Measurements from ENCODE around the gene PLEKHN1.

Gene PLEKHN1

GRCh38 chr1:966135-966703, at the start of gene PLEKHN1:
Gene PLEKHN1, plus strand, starts transcription at chr1:966482. Its CDS starts 50 bp downstream, at chr1:966532.
- no peaks in the 10 kb centered on the region for H3K4me1 ChIP-seq (ENCODE audit: control insufficient read depth, low read depth, low read length)
- H3K27ac ChIP-seq (ENCODE audit: low read length): no peak within 1 kb of the TSS

GRCh38 chr1:917076-917459, 49.2 kb upstream of the PLEKHN1 start:
- Histone ChIP-seq H3K9me3 (ENCODE audit: control insufficient read depth, low read depth, low read length) (no peaks in the 10 kb centered on the region), H3K36me3 (ENCODE audit: control insufficient read depth, low read depth, low read length) (no peaks in the 10 kb centered on the region), H3K27me3 (ENCODE audit: control insufficient read depth, insufficient read depth, low read length) (peaks cover 99% of the 10 kb centered on the region), H3K9ac (ENCODE audit: low read length) (no peak overlapping the region), H3K4me3 (ENCODE audit: low read length) (no peak overlapping the region), H3K4me1 (ENCODE audit: control insufficient read depth, low read depth, low read length) (peaks cover 5% of the 10 kb centered on the region), H3K27ac (ENCODE audit: low read length) (no peak overlapping the region)

More at GRCh38 chr1:966135-966703, at the start of gene PLEKHN1:
- Histone ChIP-seq H3K36me3 (ENCODE audit: control insufficient read depth, low read depth, low read length) (peaks cover 4% of the 10 kb centered on the region), H3K9me3 (ENCODE audit: control insufficient read depth, low read depth, low read length) (no peaks in the 10 kb centered on the region), H3K27me3 (ENCODE audit: control insufficient read depth, insufficient read depth, low read length) (peaks cover 67% of the 10 kb centered on the region), H3K4me3 (ENCODE audit: low read length) (peak within 1 kb of the TSS; percentile 53), H3K9ac (ENCODE audit: low read length) (no peak within 1 kb of the TSS)

GRCh38 chr1:917466-918091, 48.7 kb upstream of the PLEKHN1 start:
- Histone ChIP-seq H3K27ac (ENCODE audit: low read length) (no peak overlapping the region), H3K36me3 (ENCODE audit: control insufficient read depth, low read depth, low read length) (no peaks in the 10 kb centered on the region), H3K9me3 (ENCODE audit: control insufficient read depth, low read depth, low read length) (no peaks in the 10 kb centered on the region), H3K4me1 (ENCODE audit: control insufficient read depth, low read depth, low read length) (peaks cover 5% of the 10 kb centered on the region), H3K27me3 (ENCODE audit: control insufficient read depth, insufficient read depth, low read length) (peaks cover 99% of the 10 kb centered on the region), H3K9ac (ENCODE audit: low read length) (no peak overlapping the region), H3K4me3 (ENCODE audit: low read length) (no peak overlapping the region)

- no peak overlapping the region for H3K4me3 ChIP-seq (ENCODE audit: low read length)
- H3K4me1 ChIP-seq (ENCODE audit: control insufficient read depth, low read depth, low read length): peaks cover 5% of the 10 kb centered on the region
- no peaks in the 10 kb centered on the region for H3K9me3 ChIP-seq (ENCODE audit: control insufficient read depth, low read depth, low read length)
- H3K27me3 ChIP-seq (ENCODE audit: control insufficient read depth, insufficient read depth, low read length): peaks cover 99% of the 10 kb centered on the region
- H3K27ac ChIP-seq (ENCODE audit: low read length): no peak overlapping the region
- no peak overlapping the region for H3K9ac ChIP-seq (ENCODE audit: low read length)
- H3K36me3 ChIP-seq (ENCODE audit: control insufficient read depth, low read depth, low read length): no peaks in the 10 kb centered on the region
These were observed 47.9 kb upstream of the PLEKHN1 start for GRCh38 chr1:918353-918752.

GRCh38 chr1:918843-919242, 47.4 kb upstream of the PLEKHN1 start:
- Histone ChIP-seq H3K27me3 (ENCODE audit: control insufficient read depth, insufficient read depth, low read length) (peaks cover 99% of the 10 kb centered on the region), H3K27ac (ENCODE audit: low read length) (no peak overlapping the region), H3K4me1 (ENCODE audit: control insufficient read depth, low read depth, low read length) (peaks cover 5% of the 10 kb centered on the region), H3K36me3 (ENCODE audit: control insufficient read depth, low read depth, low read length) (no peaks in the 10 kb centered on the region), H3K9me3 (ENCODE audit: control insufficient read depth, low read depth, low read length) (no peaks in the 10 kb centered on the region), H3K4me3 (ENCODE audit: low read length) (no peak overlapping the region), H3K9ac (ENCODE audit: low read length) (no peak overlapping the region)

GRCh38 chr1:919271-919872, 46.9 kb upstream of the PLEKHN1 start:
- Histone ChIP-seq H3K4me1 (ENCODE audit: control insufficient read depth, low read depth, low read length) (peaks cover 5% of the 10 kb centered on the region), H3K36me3 (ENCODE audit: control insufficient read depth, low read depth, low read length) (no peaks in the 10 kb centered on the region), H3K9me3 (ENCODE audit: control insufficient read depth, low read depth, low read length) (no peaks in the 10 kb centered on the region), H3K4me3 (ENCODE audit: low read length) (no peak overlapping the region), H3K27me3 (ENCODE audit: control insufficient read depth, insufficient read depth, low read length) (peaks cover 99% of the 10 kb centered on the region), H3K27ac (ENCODE audit: low read length) (no peak overlapping the region), H3K9ac (ENCODE audit: low read length) (no peak overlapping the region)

- Histone ChIP-seq H3K4me3 (ENCODE audit: low read length) (no peak overlapping the region), H3K9ac (ENCODE audit: low read length) (no peak overlapping the region), H3K9me3 (ENCODE audit: control insufficient read depth, low read depth, low read length) (no peaks in the 10 kb centered on the region), H3K27me3 (ENCODE audit: control insufficient read depth, insufficient read depth, low read length) (peaks cover 100% of the 10 kb centered on the region), H3K36me3 (ENCODE audit: control insufficient read depth, low read depth, low read length) (no peaks in the 10 kb centered on the region), H3K27ac (ENCODE audit: low read length) (no peak overlapping the region), H3K4me1 (ENCODE audit: control insufficient read depth, low read depth, low read length) (peaks cover 5% of the 10 kb centered on the region)
These were observed 46.3 kb upstream of the PLEKHN1 start for GRCh38 chr1:920010-920409.

GRCh38 chr1:920521-920920, 45.8 kb upstream of the PLEKHN1 start:
- Histone ChIP-seq H3K9me3 (ENCODE audit: control insufficient read depth, low read depth, low read length) (no peaks in the 10 kb centered on the region), H3K27me3 (ENCODE audit: control insufficient read depth, insufficient read depth, low read length) (peaks cover 100% of the 10 kb centered on the region), H3K4me1 (ENCODE audit: control insufficient read depth, low read depth, low read length) (peaks cover 5% of the 10 kb centered on the region), H3K36me3 (ENCODE audit: control insufficient read depth, low read depth, low read length) (no peaks in the 10 kb centered on the region), H3K27ac (ENCODE audit: low read length) (no peak overlapping the region), H3K9ac (ENCODE audit: low read length) (no peak overlapping the region), H3K4me3 (ENCODE audit: low read length) (no peak overlapping the region)

- no peaks in the 10 kb centered on the region for H3K9me3 ChIP-seq (ENCODE audit: control insufficient read depth, low read depth, low read length)
- peaks cover 5% of the 10 kb centered on the region for H3K4me1 ChIP-seq (ENCODE audit: control insufficient read depth, low read depth, low read length)
- no peak overlapping the region for H3K27ac ChIP-seq (ENCODE audit: low read length)
- no peaks in the 10 kb centered on the region for H3K36me3 ChIP-seq (ENCODE audit: control insufficient read depth, low read depth, low read length)
- no peak overlapping the region for H3K4me3 ChIP-seq (ENCODE audit: low read length)
- no peak overlapping the region for H3K9ac ChIP-seq (ENCODE audit: low read length)
- H3K27me3 ChIP-seq (ENCODE audit: control insufficient read depth, insufficient read depth, low read length): peaks cover 100% of the 10 kb centered on the region
These were observed 45.1 kb upstream of the PLEKHN1 start for GRCh38 chr1:921011-921837.

- Histone ChIP-seq H3K4me1 (ENCODE audit: control insufficient read depth, low read depth, low read length) (peaks cover 5% of the 10 kb centered on the region), H3K36me3 (ENCODE audit: control insufficient read depth, low read depth, low read length) (no peaks in the 10 kb centered on the region), H3K4me3 (ENCODE audit: low read length) (peak within 1 kb of the TSS; percentile 35), H3K9me3 (ENCODE audit: control insufficient read depth, low read depth, low read length) (no peaks in the 10 kb centered on the region), H3K27me3 (ENCODE audit: control insufficient read depth, insufficient read depth, low read length) (peaks cover 100% of the 10 kb centered on the region), H3K27ac (ENCODE audit: low read length) (no peak within 1 kb of the TSS), H3K9ac (ENCODE audit: low read length) (no peak within 1 kb of the TSS)
These were observed 42.9 kb upstream of the PLEKHN1 start, which contains the start of gene SAMD11 for GRCh38 chr1:923131-923990. Gene SAMD11, plus strand, starts transcription at chr1:923923. Its CDS starts 509 bp downstream, at chr1:924432.
